OCI-LY3 (cell line): Measurements from ENCODE around the gene ABCG4.

Experiments
- EZH2phosphoT487 ChIP-seq: fragments of 200-600 bp; shearing (Covaris generic); IDR thresholded peaks from 2 replicates; pipeline ENCODE4 v1.6.1; 2018; ENCODE audit warnings: antibody characterized with exemption, mixed run types, low read depth
- TF ChIP-seq, protein P1 (sequence below): fragments of 200-600, 300-600 bp; sonication (generic); IDR thresholded peaks from 2 replicates; pipeline ENCODE4 v1.5.1; 2014; ENCODE audit warnings: antibody characterized with exemption, low read length, low read depth

DNA sequence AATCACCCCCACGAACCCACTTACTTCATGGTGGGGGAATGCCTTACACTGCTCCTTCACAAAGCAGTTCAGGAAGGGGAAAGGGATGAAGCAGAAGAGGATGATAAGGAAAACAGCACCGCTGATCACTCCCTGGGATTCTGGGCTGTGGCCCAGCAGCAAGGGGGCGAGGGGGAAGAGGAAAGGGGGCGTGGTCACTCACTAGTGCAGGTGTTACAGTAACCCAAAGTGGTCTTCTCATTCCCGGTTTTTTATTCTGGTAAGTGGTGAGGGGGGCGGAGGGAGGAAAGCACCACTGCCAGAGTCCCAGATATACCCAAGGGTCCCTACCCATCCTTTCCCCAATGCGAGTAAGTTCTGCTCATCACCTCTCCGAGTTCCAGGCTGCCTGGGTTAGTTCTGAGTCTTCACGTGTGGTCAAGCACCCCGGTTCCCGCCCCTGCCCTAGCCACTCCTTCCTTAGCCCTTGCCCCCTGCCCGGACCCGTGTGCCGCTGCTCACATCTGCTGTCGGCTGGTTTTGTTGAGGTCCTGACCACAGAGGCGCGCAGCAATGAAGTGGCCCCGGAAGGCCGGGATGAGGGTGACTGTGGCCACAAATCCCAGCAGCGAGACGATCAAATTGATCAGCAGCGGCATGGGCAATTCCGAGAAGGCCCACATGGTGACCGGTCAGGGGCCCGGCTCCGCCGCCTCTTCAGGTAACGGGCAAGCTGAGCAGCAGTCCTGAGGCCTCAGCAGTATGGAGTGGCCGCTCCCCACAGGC lies 47.7 kb upstream of the ABCG4 start:
- TF ChIP-seq, protein P1, sequence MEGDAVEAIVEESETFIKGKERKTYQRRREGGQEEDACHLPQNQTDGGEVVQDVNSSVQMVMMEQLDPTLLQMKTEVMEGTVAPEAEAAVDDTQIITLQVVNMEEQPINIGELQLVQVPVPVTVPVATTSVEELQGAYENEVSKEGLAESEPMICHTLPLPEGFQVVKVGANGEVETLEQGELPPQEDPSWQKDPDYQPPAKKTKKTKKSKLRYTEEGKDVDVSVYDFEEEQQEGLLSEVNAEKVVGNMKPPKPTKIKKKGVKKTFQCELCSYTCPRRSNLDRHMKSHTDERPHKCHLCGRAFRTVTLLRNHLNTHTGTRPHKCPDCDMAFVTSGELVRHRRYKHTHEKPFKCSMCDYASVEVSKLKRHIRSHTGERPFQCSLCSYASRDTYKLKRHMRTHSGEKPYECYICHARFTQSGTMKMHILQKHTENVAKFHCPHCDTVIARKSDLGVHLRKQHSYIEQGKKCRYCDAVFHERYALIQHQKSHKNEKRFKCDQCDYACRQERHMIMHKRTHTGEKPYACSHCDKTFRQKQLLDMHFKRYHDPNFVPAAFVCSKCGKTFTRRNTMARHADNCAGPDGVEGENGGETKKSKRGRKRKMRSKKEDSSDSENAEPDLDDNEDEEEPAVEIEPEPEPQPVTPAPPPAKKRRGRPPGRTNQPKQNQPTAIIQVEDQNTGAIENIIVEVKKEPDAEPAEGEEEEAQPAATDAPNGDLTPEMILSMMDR = no peak
- TF ChIP-seq EZH2phosphoT487 = no peak
